ENCODE measurements around the gene ZNF107. TPM values are rescaled to one million over a fixed set of nuclear protein-coding genes. Genes with fewer than 3 reads are reported as not detected.

ZNF107 gene
- total and polyA plus RNA-seq, 12 donors: 0.75 to 2.8 (median 1.7) TPM

GRCh38 chr7:64666663-64667050 is 724 bp downstream of the ZNF107 start:
- peak overlapping the region in 6 of 10 donors; percentile 70 to 84 (median 76) for H3K27ac ChIP-seq
- intact Hi-C loops (cut with DNase I): loop anchor here in 3 of 10 donors (5.0 to 10.0 kb wide), 3 partner anchors 102 to 359 kb away; partner anchors contain the start of genes ZNF138 (in 1 of the 3) and ZNF680 (in 1 of the 3)

DNA sequence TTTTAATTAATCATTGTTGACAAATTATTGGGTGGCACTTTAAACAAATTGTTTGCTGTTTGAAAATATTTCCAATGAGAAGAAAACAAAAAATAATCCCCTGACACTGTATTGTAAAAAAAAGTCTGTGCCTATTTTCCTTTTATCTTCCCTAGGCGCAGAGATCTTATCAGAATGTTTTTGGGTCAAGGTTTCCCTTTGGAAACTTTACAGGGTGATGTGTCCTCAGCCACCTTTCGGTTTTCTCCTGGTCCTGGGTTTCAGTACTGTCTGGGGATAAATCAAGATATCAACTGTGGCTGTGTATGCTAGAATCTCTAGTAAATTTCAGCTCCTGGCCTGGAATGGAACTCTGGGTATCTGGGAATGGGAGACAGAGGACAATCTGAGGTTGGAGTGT is 1.4 kb downstream of the ZNF107 start:
- Histone ChIP-seq H3K27me3 (no peaks in the 10 kb centered on the region), H3K27ac (no peak overlapping the region), H3K4me1 (peaks cover 0 to 25% (median 11%) of the 10 kb centered on the region in 9 donors), H3K36me3 (peaks cover 0 to 33% (median 0%) of the 10 kb centered on the region in 9 donors), H3K9me3 (no peaks in the 10 kb centered on the region), H3K4me3 (peak overlapping the region in 2 of 10 donors; percentile 82 to 85)
- ATAC-seq (no peak), DNase-seq (no peak)
- 73% methylated on average over 2 of the region's 2 CpGs for WGBS, 2 donors
- intact Hi-C loops (cut with DNase I): loop anchor here in 3 of 10 donors (5.0 to 10.0 kb wide), 3 partner anchors 103 to 360 kb away; partner anchors contain the start of genes ZNF138 (in 1 of the 3) and ZNF680 (in 1 of the 3)
- TF ChIP-seq, protein P1, sequence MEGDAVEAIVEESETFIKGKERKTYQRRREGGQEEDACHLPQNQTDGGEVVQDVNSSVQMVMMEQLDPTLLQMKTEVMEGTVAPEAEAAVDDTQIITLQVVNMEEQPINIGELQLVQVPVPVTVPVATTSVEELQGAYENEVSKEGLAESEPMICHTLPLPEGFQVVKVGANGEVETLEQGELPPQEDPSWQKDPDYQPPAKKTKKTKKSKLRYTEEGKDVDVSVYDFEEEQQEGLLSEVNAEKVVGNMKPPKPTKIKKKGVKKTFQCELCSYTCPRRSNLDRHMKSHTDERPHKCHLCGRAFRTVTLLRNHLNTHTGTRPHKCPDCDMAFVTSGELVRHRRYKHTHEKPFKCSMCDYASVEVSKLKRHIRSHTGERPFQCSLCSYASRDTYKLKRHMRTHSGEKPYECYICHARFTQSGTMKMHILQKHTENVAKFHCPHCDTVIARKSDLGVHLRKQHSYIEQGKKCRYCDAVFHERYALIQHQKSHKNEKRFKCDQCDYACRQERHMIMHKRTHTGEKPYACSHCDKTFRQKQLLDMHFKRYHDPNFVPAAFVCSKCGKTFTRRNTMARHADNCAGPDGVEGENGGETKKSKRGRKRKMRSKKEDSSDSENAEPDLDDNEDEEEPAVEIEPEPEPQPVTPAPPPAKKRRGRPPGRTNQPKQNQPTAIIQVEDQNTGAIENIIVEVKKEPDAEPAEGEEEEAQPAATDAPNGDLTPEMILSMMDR (IDR thresholded peaks at IDR 0.05): no peak

More at GRCh38 chr7:64666663-64667050, 724 bp downstream of the ZNF107 start:
- peak overlapping the region; percentile 65 to 91 (median 82) for H3K4me3 ChIP-seq
- no peaks in the 10 kb centered on the region for H3K9me3 ChIP-seq
- peaks cover 0 to 30% (median 0%) of the 10 kb centered on the region in 9 donors for H3K36me3 ChIP-seq
- ATAC-seq (no peak), DNase-seq (no peak)
- TF ChIP-seq, protein P1 (IDR thresholded peaks at IDR 0.05): no peak
- WGBS, 2 donors: 57 to 64% methylated on average over 2 of the region's 2 CpGs
- peaks cover 0 to 25% (median 11%) of the 10 kb centered on the region in 9 donors for H3K4me1 ChIP-seq
- H3K27me3 ChIP-seq: no peaks in the 10 kb centered on the region

GRCh38 chr7:64672414-64672813 is 6.5 kb downstream of the ZNF107 start:
- Histone ChIP-seq H3K9me3 (peaks cover 0 to 18% (median 0%) of the 10 kb centered on the region in 11 donors), H3K4me1 (peaks cover 0 to 6% (median under 1%) of the 10 kb centered on the region in 9 donors), H3K27ac (no peak overlapping the region), H3K4me3 (no peak overlapping the region), H3K36me3 (peaks cover 0 to 36% (median 0%) of the 10 kb centered on the region in 9 donors), H3K27me3 (no peaks in the 10 kb centered on the region)
- TF ChIP-seq, protein P1 (IDR thresholded peaks at IDR 0.05): no peak
- DNase-seq: no peak
- intact Hi-C loops (cut with DNase I): no loop called here
- ATAC-seq: no peak
- WGBS, 2 donors: 90 to 98% methylated on average over 8 of the region's 8 CpGs

DNA sequence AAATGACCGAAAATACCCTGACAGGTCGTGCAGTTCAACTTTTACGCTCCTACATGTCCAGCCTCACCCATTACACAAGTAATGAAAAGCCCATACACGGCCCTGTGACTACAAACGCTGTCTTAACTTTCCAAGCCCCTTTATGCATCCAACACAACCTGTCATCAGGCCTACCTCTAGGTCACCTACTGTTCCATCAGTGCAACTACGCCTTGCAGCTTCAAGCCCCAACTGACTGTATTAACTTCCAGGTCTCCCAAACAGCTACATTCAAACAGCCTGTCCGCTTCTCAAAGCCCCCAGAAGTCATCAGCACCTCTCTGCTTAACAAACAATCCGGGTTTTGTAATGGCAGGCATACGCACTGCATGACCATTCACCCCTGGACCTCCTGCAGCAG is 19.2 kb downstream of the ZNF107 start:
- H3K4me3 ChIP-seq: no peak overlapping the region
- TF ChIP-seq, protein P1 (IDR thresholded peaks at IDR 0.05): no peak
- 97 to 98% methylated on average over 9 of the region's 9 CpGs for WGBS, 2 donors
- no peak for ATAC-seq
- no peaks in the 10 kb centered on the region for H3K27me3 ChIP-seq
- peaks cover 0 to 72% (median 14%) of the 10 kb centered on the region in 9 donors for H3K36me3 ChIP-seq
- intact Hi-C loops (cut with DNase I): no loop called here
- no peak for DNase-seq
- H3K4me1 ChIP-seq: peaks cover 0 to 4% (median 0%) of the 10 kb centered on the region in 9 donors
- no peak overlapping the region for H3K27ac ChIP-seq
- H3K9me3 ChIP-seq: peaks cover 0 to 43% (median 0%) of the 10 kb centered on the region in 11 donors

Measured in heart right ventricle (tissue), 16 donors.